ENCODE results near the gene ARHGEF26. TPM values are rescaled to one million over a fixed set of nuclear protein-coding genes. Genes with fewer than 3 reads are reported as not detected.

Gene ARHGEF26
- total RNA-seq, 1 donor = 4.3 TPM

DNA sequence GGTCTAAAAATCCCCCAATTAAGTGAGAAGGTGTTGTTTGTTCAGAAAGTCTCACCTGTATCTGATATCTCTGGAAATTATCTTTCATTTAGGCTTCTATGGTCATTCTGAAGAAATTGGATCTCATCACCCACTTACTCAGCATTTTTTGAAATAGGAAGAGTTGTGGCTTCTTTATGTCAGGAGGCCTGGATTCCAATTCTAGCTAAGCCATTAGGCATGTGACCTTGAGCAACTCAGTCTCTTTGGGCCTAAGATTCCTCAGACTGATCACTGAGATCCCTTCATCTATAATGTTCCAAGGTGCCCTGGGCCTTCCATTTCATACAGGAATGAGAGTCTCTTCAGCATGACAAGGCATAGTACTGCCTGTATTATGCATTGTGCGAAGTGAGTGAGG lies 70.3 kb downstream of the ARHGEF26 start:
- TF ChIP-seq, protein P1, sequence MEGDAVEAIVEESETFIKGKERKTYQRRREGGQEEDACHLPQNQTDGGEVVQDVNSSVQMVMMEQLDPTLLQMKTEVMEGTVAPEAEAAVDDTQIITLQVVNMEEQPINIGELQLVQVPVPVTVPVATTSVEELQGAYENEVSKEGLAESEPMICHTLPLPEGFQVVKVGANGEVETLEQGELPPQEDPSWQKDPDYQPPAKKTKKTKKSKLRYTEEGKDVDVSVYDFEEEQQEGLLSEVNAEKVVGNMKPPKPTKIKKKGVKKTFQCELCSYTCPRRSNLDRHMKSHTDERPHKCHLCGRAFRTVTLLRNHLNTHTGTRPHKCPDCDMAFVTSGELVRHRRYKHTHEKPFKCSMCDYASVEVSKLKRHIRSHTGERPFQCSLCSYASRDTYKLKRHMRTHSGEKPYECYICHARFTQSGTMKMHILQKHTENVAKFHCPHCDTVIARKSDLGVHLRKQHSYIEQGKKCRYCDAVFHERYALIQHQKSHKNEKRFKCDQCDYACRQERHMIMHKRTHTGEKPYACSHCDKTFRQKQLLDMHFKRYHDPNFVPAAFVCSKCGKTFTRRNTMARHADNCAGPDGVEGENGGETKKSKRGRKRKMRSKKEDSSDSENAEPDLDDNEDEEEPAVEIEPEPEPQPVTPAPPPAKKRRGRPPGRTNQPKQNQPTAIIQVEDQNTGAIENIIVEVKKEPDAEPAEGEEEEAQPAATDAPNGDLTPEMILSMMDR (IDR thresholded peaks at IDR 0.05; ENCODE audit: insufficient read depth, low read length) = no peak
- no peak overlapping the region for H3K4me3 ChIP-seq (ENCODE audit: low read depth, low read length)
- DNase-seq (ENCODE audit: low read depth) = no peak

DNA sequence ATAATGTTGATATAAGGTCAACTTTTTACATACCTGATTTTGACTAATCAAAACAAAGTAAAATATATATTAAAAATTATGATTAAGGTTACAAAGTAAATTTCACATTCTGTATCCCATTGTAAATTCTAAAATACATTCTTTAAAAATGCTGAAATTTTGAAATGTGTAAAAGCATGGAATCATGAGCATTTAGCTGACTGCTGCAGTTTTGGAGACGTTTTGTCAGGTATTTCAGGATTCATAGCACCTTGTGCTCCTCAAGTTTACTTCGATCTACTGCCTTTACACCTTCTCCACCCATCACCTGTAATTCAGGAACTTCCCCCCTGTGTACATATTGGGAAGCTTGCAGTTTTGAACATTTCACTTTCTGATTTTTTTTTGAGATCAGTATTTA lies 71.0 kb downstream of the ARHGEF26 start:
- H3K4me3 ChIP-seq (ENCODE audit: low read depth, low read length) = no peak overlapping the region
- TF ChIP-seq, protein P1 (IDR thresholded peaks at IDR 0.05; ENCODE audit: insufficient read depth, low read length) = no peak
- no peak for DNase-seq (ENCODE audit: low read depth)

DNA sequence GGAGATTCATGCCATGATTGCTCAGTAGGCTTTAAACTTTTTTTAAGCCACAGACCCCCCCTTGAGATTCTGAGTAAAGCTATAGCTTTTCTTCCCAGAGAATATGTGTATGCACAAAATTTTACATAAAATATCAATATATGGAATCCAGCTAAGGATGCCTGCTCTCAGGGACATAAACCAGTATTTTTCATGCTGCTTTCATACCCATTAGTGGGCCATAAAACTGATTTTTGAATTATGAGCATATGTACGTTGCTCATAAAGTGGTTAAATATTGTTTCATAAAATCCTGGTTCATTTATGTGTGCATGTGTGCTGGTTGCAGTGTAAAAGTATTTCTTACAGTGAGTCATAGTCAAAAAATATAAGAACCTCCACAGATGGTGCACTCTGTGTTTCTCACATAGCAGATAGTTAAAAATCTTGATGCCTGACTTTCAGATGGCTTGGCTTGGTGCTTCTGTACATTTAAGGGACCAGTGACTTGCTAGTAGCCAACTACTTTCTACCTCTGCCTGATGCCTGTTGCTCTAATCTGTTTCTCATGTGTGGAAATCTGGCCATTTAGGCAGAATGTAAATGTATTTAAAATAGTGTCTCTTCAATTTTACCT lies 71.9 kb downstream of the ARHGEF26 start:
- TF ChIP-seq, protein P1 (IDR thresholded peaks at IDR 0.05; ENCODE audit: insufficient read depth, low read length) = no peak
- H3K4me3 ChIP-seq (ENCODE audit: low read depth, low read length) = no peak overlapping the region
- peak; percentile 12 for DNase-seq (ENCODE audit: low read depth)

DNA sequence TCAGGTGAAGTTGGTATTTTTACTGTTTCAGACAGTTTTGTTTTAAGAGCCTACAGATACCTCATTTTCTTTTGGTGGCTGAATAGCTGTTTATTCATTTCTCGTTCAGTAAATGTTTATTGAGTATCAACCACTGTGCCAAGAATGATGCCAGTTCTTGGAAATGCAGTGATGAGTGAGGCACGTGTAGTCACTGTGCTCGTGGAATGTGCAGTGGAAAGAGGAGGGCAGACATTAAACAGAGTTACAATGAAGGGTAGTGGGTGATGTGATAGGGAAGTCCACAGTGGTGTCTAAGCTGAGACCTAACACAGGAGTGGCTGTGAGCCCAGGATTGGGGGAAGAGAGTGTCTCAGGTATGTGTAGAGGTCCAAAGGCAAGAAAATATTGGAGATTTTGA lies 73.7 kb downstream of the ARHGEF26 start:
- no peak overlapping the region for H3K4me3 ChIP-seq (ENCODE audit: low read depth, low read length)
- no peak for DNase-seq (ENCODE audit: low read depth)
- TF ChIP-seq, protein P1 (IDR thresholded peaks at IDR 0.05; ENCODE audit: insufficient read depth, low read length) = no peak

DNA sequence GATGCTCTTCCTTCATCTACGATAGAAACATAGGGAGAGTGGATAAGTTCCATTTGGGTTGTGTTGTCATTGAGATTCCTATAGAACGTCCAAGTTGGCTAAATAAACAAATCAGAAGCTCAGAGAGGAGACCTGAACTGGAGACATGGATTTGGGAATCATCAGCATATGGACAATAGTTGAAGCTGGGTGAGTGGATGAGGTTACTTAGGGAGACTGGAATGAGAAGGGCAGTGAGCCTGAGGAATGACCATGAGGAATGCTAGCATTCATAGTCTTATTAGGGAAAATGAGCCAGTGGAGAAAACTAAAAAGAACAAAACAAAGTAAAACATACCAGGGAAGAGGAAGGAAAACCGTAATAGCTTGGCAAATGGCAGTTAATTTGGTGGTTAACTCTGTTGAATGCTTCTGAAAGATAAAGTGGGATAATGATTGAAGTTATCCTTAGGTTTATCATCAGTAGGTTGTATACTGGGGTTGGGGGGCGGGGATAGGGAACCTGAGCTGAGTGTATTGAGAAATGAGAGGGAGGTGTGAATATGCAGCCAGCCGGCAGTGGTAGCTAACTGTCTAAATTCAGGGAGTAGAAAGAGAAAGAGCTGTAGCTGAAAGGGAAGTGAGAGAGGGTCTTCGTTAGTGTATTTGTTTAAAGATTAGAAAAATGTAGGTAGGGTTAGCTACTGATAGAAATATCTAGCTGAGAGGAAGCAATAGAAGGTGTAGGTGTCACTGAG lies 74.6 kb downstream of the ARHGEF26 start:
- TF ChIP-seq, protein P1 (IDR thresholded peaks at IDR 0.05; ENCODE audit: insufficient read depth, low read length) = no peak
- H3K4me3 ChIP-seq (ENCODE audit: low read depth, low read length) = no peak overlapping the region
- DNase-seq (ENCODE audit: low read depth) = no peak

DNA sequence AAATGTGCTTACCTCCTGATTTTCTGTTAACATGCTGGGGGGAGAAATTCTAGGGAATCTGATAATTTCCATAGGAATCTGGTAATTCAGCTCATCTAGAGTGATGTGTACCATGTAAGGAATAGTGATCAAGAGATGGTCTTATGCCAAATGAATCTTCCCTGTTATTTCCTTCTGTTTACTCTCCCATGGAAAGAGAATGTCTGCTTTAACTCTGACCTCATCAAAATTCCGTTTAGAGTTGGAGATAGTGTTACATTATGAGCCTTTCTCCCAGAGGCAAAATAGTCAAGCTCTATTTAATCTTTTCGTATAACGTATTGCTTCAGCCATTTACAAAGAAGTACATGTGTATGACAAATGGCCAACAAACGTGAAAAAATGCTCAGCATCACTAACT lies 76.6 kb downstream of the ARHGEF26 start:
- DNase-seq (ENCODE audit: low read depth) = no peak
- TF ChIP-seq, protein P1 (IDR thresholded peaks at IDR 0.05; ENCODE audit: insufficient read depth, low read length) = no peak
- H3K4me3 ChIP-seq (ENCODE audit: low read depth, low read length) = no peak overlapping the region
